Activated B cell treated with CpG ODN at 0.5 μM for 24 hours (primary cell): ENCODE data around the gene PCDH1. TPM values are rescaled to one million over a fixed set of nuclear protein-coding genes. Genes with fewer than 3 reads are reported as not detected.
A peak's percentile ranks its signal among the peaks of the same experiment; 100 is the strongest.

Source experiments
- ATAC-seq: fragments of 200-7000 bp; cut with Tn5 transposase; one replicate; pipeline ENCODE4 v1.10.0; 2021; ENCODE audit warnings: low read depth, mild to moderate bottlenecking, moderate library complexity
- CTCF ChIA-PET: fragments of 350-600 bp; sonication (Branson Sonifier 250); formaldehyde crosslinking; loops from one replicate; lab custom pipeline; 2021; ENCODE audit warnings: antibody characterized with exemption; lab: Charles Lee
- POLR2A ChIA-PET: fragments of 350-600 bp; sonication (Branson Sonifier 250); formaldehyde crosslinking; loops from one replicate; lab custom pipeline; 2021; ENCODE audit warnings: antibody characterized with exemption; lab: Charles Lee
- DNase-seq: peaks from one replicate; pipeline ENCODE4 v3.0.0; 2022
- H3K27ac Mint-ChIP-seq: one replicate; pipeline ENCODE4 v1.8.0; 2020; ENCODE audit warnings: mixed read lengths
- H3K27me3 Mint-ChIP-seq: one replicate; pipeline ENCODE4 v1.8.0; 2021; ENCODE audit warnings: mixed read lengths
- H3K36me3 Mint-ChIP-seq: one replicate; pipeline ENCODE4 v1.8.0; 2021; ENCODE audit warnings: low read depth, mixed read lengths
- H3K4me1 Mint-ChIP-seq: one replicate; pipeline ENCODE4 v1.8.0; 2021; ENCODE audit warnings: mixed read lengths
- H3K4me3 Mint-ChIP-seq: one replicate; pipeline ENCODE4 v1.8.0; 2020; ENCODE audit warnings: mild to moderate bottlenecking, mixed read lengths
- H3K9me3 Mint-ChIP-seq: one replicate; pipeline ENCODE4 v1.8.0; 2020; ENCODE audit warnings: mixed read lengths
- CTCF ChIP-seq: fragments of 200-600 bp; IDR thresholded peaks from one replicate; pipeline ENCODE4 v1.8.0; 2022; ENCODE audit warnings: antibody characterized with exemption, mild to moderate bottlenecking
- intact Hi-C: fragments of 100-400 bp; cut with micrococcal nuclease; formaldehyde crosslinking; loops from one replicate; pipeline ENCODE4 v1.15.1; 2024
- total RNA-seq: library from RNA; stranded (reverse); gene quantifications from 2 replicates; pipeline ENCODE4 v1.2.3, GENCODE V29; 2022

PCDH1 gene
- total RNA-seq, 1 donor from 2014 or later, result not detected

- ATAC-seq (no peak), DNase-seq (no peak)
- Mint-ChIP-seq H3K27me3 (peaks cover 73% of the 10 kb centered on the region), H3K4me3 (peak overlapping the region; percentile 79), H3K9me3 (no peaks in the 10 kb centered on the region), H3K4me1 (peaks cover 34% of the 10 kb centered on the region), H3K36me3 (no peaks in the 10 kb centered on the region), H3K27ac (no peak overlapping the region)
- no peak for TF ChIP-seq CTCF
- ChIA-PET POLR2A (interaction anchor here (1.0 to 2.4 kb wide), 3 partner anchors 46 to 175 kb away, joined by 3 to 7 read pairs (median 3); partner anchors contain the start of genes DELE1 and RNF14), CTCF (interaction anchor here (1.8 to 7.1 kb wide), 3 partner anchors 185 to 266 kb away, joined by 5 to 109 read pairs (median 21); no protein-coding TSS in a partner anchor)
- intact Hi-C loops, result loop anchor here (2.0 to 10.0 kb wide), 6 partner anchors 37 to 463 kb away; partner anchors contain the start of genes PCDHGA10 and PCDHGB7
Observed at GRCh38 chr5:141877356-141878185, 639 bp downstream of the PCDH1 start.

GRCh38 chr5:141876628-141877355, 1.4 kb downstream of the PCDH1 start:
- intact Hi-C loops, result loop anchor here (5.0 to 10.0 kb wide), 4 partner anchors 64 to 462 kb away; partner anchors contain the start of genes PCDHGA10 and PCDHGB7
- peaks cover 34% of the 10 kb centered on the region for H3K4me1 Mint-ChIP-seq
- CTCF ChIA-PET, result interaction anchor here (7.1 kb wide), 1 partner anchor 184 kb away, joined by 109 read pairs; no protein-coding TSS in a partner anchor

GRCh38 chr5:141875795-141876627, 2.2 kb downstream of the PCDH1 start:
- ATAC-seq (no peak), DNase-seq (no peak)
- CTCF ChIA-PET, result interaction anchor here (7.1 kb wide), 1 partner anchor 183 kb away, joined by 109 read pairs; no protein-coding TSS in a partner anchor
- Mint-ChIP-seq H3K36me3 (no peaks in the 10 kb centered on the region), H3K9me3 (no peaks in the 10 kb centered on the region), H3K4me3 (no peak overlapping the region), H3K4me1 (peaks cover 34% of the 10 kb centered on the region), H3K27ac (no peak overlapping the region), H3K27me3 (peaks cover 68% of the 10 kb centered on the region)
- TF ChIP-seq CTCF, result no peak
- intact Hi-C loops, result loop anchor here (5.0 to 10.0 kb wide), 4 partner anchors 64 to 461 kb away; partner anchors contain the start of genes PCDHGA10 and PCDHGB7
- POLR2A ChIA-PET, result no interaction called here

More at GRCh38 chr5:141876628-141877355, 1.4 kb downstream of the PCDH1 start:
- H3K4me3 Mint-ChIP-seq, result peak overlapping the region; percentile 79
- peaks cover 72% of the 10 kb centered on the region for H3K27me3 Mint-ChIP-seq
- no peak overlapping the region for H3K27ac Mint-ChIP-seq
- ATAC-seq (no peak), DNase-seq (no peak)
- POLR2A ChIA-PET, result no interaction called here
- no peaks in the 10 kb centered on the region for H3K9me3 Mint-ChIP-seq
- H3K36me3 Mint-ChIP-seq, result no peaks in the 10 kb centered on the region
- no peak for TF ChIP-seq CTCF

- no peaks in the 10 kb centered on the region for H3K9me3 Mint-ChIP-seq
- no peak for ATAC-seq
- peaks cover 34% of the 10 kb centered on the region for H3K4me1 Mint-ChIP-seq
- H3K4me3 Mint-ChIP-seq, result no peak overlapping the region
- H3K27me3 Mint-ChIP-seq, result peaks cover 68% of the 10 kb centered on the region
- no peaks in the 10 kb centered on the region for H3K36me3 Mint-ChIP-seq
- H3K27ac Mint-ChIP-seq, result no peak overlapping the region
- intact Hi-C loops, result loop anchor here (5.0 to 10.0 kb wide), 4 partner anchors 63 to 460 kb away; partner anchors contain the start of genes PCDHGA10 and PCDHGB7
- no peak for TF ChIP-seq CTCF
- CTCF ChIA-PET, result interaction anchor here (1.4 to 7.1 kb wide), 2 partner anchors 182 kb away, joined by 4 to 109 read pairs; no protein-coding TSS in a partner anchor
- POLR2A ChIA-PET, result no interaction called here
- no peak for DNase-seq
Observed at GRCh38 chr5:141875022-141875740, 3.0 kb downstream of the PCDH1 start.
